GM18951 (cell line): ENCODE results near the gene RANGAP1.

ENCODE experiments used
- POLR2A ChIP-seq: IDR thresholded peaks from 4 replicates; pipeline ENCODE4 v1.6.1; 2011; ENCODE audit warnings: mild to moderate bottlenecking; ENCODE audit not compliant: insufficient read length, insufficient read depth; ENCODE audit errors: extremely low read depth
- in situ Hi-C: fragments of 300-500 bp; cut with MboI; formaldehyde crosslinking; loops from one replicate; pipeline ENCODE4 v1.12.0; 2022; ENCODE audit warnings: low sequenced_read_pairs, mixed read lengths, inconsistent platforms; ENCODE audit not compliant: unreplicated experiment

Gene RANGAP1

GRCh38 chr22:41257696-41258095 is 28.3 kb downstream of the RANGAP1 start:
- no peak for TF ChIP-seq POLR2A
- in situ Hi-C loops = no loop called here

GRCh38 chr22:41256254-41257253 is 29.4 kb downstream of the RANGAP1 start:
- TF ChIP-seq POLR2A = no peak
- in situ Hi-C loops = no loop called here

- no peak for TF ChIP-seq POLR2A
- in situ Hi-C loops = no loop called here
Observed at GRCh38 chr22:41254230-41254629, 31.8 kb downstream of the RANGAP1 start.

- TF ChIP-seq POLR2A = no peak
- in situ Hi-C loops = no loop called here
Observed at GRCh38 chr22:41252365-41252764, 33.6 kb downstream of the RANGAP1 start.

- in situ Hi-C loops = no loop called here
- TF ChIP-seq POLR2A = no peak
Observed at GRCh38 chr22:41250127-41250526, 35.9 kb downstream of the RANGAP1 start.

GRCh38 chr22:41249442-41249841 is 36.5 kb downstream of the RANGAP1 start:
- no peak for TF ChIP-seq POLR2A
- in situ Hi-C loops = no loop called here

- in situ Hi-C loops = no loop called here
- no peak for TF ChIP-seq POLR2A
Observed at GRCh38 chr22:41248758-41249157, 37.2 kb downstream of the RANGAP1 start.

- no peak for TF ChIP-seq POLR2A
- in situ Hi-C loops = no loop called here
Observed at GRCh38 chr22:41248314-41248713, 37.7 kb downstream of the RANGAP1 start.

- in situ Hi-C loops = no loop called here
- TF ChIP-seq POLR2A = no peak
Observed at GRCh38 chr22:41247703-41248102, 38.3 kb downstream of the RANGAP1 start.

GRCh38 chr22:41245917-41246499 is 40.0 kb downstream of the RANGAP1 start:
- no peak for TF ChIP-seq POLR2A
- in situ Hi-C loops = no loop called here

GRCh38 chr22:41243361-41243760 is 42.6 kb downstream of the RANGAP1 start:
- in situ Hi-C loops = no loop called here
- no peak for TF ChIP-seq POLR2A

GRCh38 chr22:41242396-41243117 is 43.4 kb downstream of the RANGAP1 start:
- in situ Hi-C loops = no loop called here

GRCh38 chr22:41241133-41241676 is 44.8 kb downstream of the RANGAP1 start:
- TF ChIP-seq POLR2A = no peak
- in situ Hi-C loops = no loop called here

More at GRCh38 chr22:41242396-41243117, 43.4 kb downstream of the RANGAP1 start:
- no peak for TF ChIP-seq POLR2A

GRCh38 chr22:41240377-41241132 is 45.4 kb downstream of the RANGAP1 start, which contains the start of gene CHADL:
Gene CHADL, minus strand, starts transcription at chr22:41240931. Its CDS starts 50 bp downstream, at chr22:41240881.
- TF ChIP-seq POLR2A = no peak
- in situ Hi-C loops = no loop called here
